SH-SY5Y (cell line): ENCODE data around the gene SLC9A4.

Experiments
- GATA2 ChIP-seq: IDR thresholded peaks from 2 replicates; pipeline ENCODE4 v1.6.1; 2011; ENCODE audit warnings: mild to moderate bottlenecking, low read depth, low read length
- GATA3 ChIP-seq: IDR thresholded peaks from 2 replicates; pipeline ENCODE4 v1.6.1; 2011; ENCODE audit warnings: low read depth, mild to moderate bottlenecking, low read length, moderate library complexity

DNA sequence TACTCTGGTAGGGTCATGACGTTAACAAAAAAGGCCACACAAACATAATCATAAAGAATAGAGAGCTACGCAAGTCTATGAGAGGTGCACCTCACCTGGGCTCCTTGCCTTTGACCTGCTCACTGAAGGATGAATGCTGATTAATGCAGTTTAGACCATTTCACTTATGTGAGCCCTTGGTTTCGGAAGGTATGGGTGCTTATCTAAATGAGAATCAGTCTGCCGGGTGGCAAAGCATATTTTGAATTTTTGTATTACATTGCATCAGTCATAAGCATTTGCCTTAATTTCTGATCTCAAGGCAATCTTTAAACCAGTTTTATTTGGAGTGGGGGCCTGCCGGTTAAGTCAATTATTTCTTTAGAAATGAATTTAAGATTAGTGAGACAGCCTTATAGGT, 42.8 kb downstream of the SLC9A4 start:
- no peak for TF ChIP-seq GATA2
- TF ChIP-seq GATA3, result no peak
